LNCAP (cell line): ENCODE measurements around the gene CDADC1.

Experiments
- CTCF ChIP-seq: fragments of 450-650 bp; IDR thresholded peaks from 2 replicates; pipeline ENCODE4 v1.5.1; 2017; ENCODE audit warnings: mild to moderate bottlenecking

The CDADC1 gene

GRCh38 chr13:49279885-49280284 is 32.2 kb downstream of the CDADC1 start:
- TF ChIP-seq CTCF, result no peak

- no peak for TF ChIP-seq CTCF
Measured at GRCh38 chr13:49287995-49288394, 40.3 kb downstream of the CDADC1 start.

GRCh38 chr13:49288458-49288857 is 40.7 kb downstream of the CDADC1 start:
- no peak for TF ChIP-seq CTCF

- no peak for TF ChIP-seq CTCF
Measured at GRCh38 chr13:49292742-49293486, 45.2 kb downstream of the CDADC1 start.

- TF ChIP-seq CTCF, result no peak
Measured at GRCh38 chr13:49295244-49295643, 47.5 kb downstream of the CDADC1 start.

- TF ChIP-seq CTCF, result no peak
Measured at GRCh38 chr13:49296659-49297058, 48.9 kb downstream of the CDADC1 start.

GRCh38 chr13:49297338-49297737 is 49.6 kb downstream of the CDADC1 start:
- no peak for TF ChIP-seq CTCF

GRCh38 chr13:49298416-49298815 is 50.7 kb downstream of the CDADC1 start:
- no peak for TF ChIP-seq CTCF
